Uterus (tissue), 2 donors: ENCODE results near the gene ELMO1.

Source experiments
- POLR2A ChIP-seq, 2 donors: fragments of 450-650 bp; IDR thresholded peaks; one replicate each; pipeline ENCODE4 v1.6.1; 2016; ENCODE audit warnings: antibody characterized with exemption in 2 of 2, mild to moderate bottlenecking in 1 of 2, moderate library complexity in 1 of 2
- TF ChIP-seq, protein P1 (sequence below), 4 experiments: fragments of 200-600 bp in 2 of 4; fragments of 450-650 bp in 2 of 4; sonication (generic) in 2 of 4; IDR thresholded peaks; one replicate each; pipeline ENCODE4 v1.5.1; 2016 to 2019; ENCODE audit warnings: antibody characterized with exemption in 4 of 4, mild to moderate bottlenecking in 2 of 4, moderate library complexity in 1 of 4

- TF ChIP-seq, protein P1, sequence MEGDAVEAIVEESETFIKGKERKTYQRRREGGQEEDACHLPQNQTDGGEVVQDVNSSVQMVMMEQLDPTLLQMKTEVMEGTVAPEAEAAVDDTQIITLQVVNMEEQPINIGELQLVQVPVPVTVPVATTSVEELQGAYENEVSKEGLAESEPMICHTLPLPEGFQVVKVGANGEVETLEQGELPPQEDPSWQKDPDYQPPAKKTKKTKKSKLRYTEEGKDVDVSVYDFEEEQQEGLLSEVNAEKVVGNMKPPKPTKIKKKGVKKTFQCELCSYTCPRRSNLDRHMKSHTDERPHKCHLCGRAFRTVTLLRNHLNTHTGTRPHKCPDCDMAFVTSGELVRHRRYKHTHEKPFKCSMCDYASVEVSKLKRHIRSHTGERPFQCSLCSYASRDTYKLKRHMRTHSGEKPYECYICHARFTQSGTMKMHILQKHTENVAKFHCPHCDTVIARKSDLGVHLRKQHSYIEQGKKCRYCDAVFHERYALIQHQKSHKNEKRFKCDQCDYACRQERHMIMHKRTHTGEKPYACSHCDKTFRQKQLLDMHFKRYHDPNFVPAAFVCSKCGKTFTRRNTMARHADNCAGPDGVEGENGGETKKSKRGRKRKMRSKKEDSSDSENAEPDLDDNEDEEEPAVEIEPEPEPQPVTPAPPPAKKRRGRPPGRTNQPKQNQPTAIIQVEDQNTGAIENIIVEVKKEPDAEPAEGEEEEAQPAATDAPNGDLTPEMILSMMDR (IDR thresholded peaks at IDR 0.05): no peak
- TF ChIP-seq POLR2A (IDR thresholded peaks at IDR 0.05): no peak
These were observed 448.8 kb downstream of the ELMO1 start for GRCh38 chr7:36999626-37000485.
